HEK293 (cell line): ENCODE data around the gene KCNAB2.
A peak's percentile ranks its signal among the peaks of the same experiment; 100 is the strongest.

Experiments
- BCL11B ChIP-seq: fragments of 450-650 bp; formaldehyde crosslinking; IDR thresholded peaks from 2 replicates; pipeline ENCODE4 v1.5.1; 2016; ENCODE audit warnings: low read depth, missing biosample characterization, missing genetic modification characterization
- GLI4 ChIP-seq: fragments of 450-650 bp; formaldehyde crosslinking; IDR thresholded peaks from 2 replicates; pipeline ENCODE4 v1.5.1; 2016; ENCODE audit warnings: missing biosample characterization, missing genetic modification characterization
- IKZF3 ChIP-seq: fragments of 450-650 bp; IDR thresholded peaks from 2 replicates; pipeline ENCODE4 v1.5.0; 2018; ENCODE audit warnings: missing biosample characterization, mild to moderate bottlenecking, missing genetic modification characterization, moderate library complexity
- MYNN ChIP-seq: fragments of 450-650 bp; formaldehyde crosslinking; IDR thresholded peaks from 2 replicates; pipeline ENCODE4 v1.5.1; 2016; ENCODE audit warnings: missing biosample characterization, missing genetic modification characterization, borderline replicate concordance
- OVOL3 ChIP-seq: fragments of 450-650 bp; formaldehyde crosslinking; IDR thresholded peaks from 2 replicates; pipeline ENCODE4 v1.5.1; 2016; ENCODE audit warnings: missing biosample characterization, missing genetic modification characterization
- REPIN1 ChIP-seq: fragments of 450-650 bp; formaldehyde crosslinking; IDR thresholded peaks from 2 replicates; pipeline ENCODE4 v1.5.1; 2017; ENCODE audit warnings: missing biosample characterization, missing genetic modification characterization, low read depth
- SP3 ChIP-seq: fragments of 450-650 bp; formaldehyde crosslinking; IDR thresholded peaks from 2 replicates; pipeline ENCODE4 v1.5.1; 2016; ENCODE audit warnings: missing biosample characterization, missing genetic modification characterization
- TRIM28 ChIP-seq: IDR thresholded peaks from 2 replicates; pipeline ENCODE4 v1.6.1; 2011; ENCODE audit warnings: low read length, control low read depth, borderline replicate concordance
- YY1 ChIP-seq: fragments of 450-650 bp; formaldehyde crosslinking; IDR thresholded peaks from 2 replicates; pipeline ENCODE4 v1.5.1; 2018; ENCODE audit warnings: missing biosample characterization, missing genetic modification characterization
- ZBTB1 ChIP-seq: fragments of 450-650 bp; formaldehyde crosslinking; IDR thresholded peaks from 2 replicates; pipeline ENCODE4 v1.5.1; 2016; ENCODE audit warnings: missing biosample characterization, missing genetic modification characterization
- ZBTB20 ChIP-seq: fragments of 450-650 bp; formaldehyde crosslinking; IDR thresholded peaks from 2 replicates; pipeline ENCODE4 v1.5.1; 2016; ENCODE audit warnings: missing biosample characterization, missing genetic modification characterization
- ZBTB7A ChIP-seq: fragments of 450-650 bp; formaldehyde crosslinking; IDR thresholded peaks from 2 replicates; pipeline ENCODE4 v1.5.1; 2016; ENCODE audit warnings: low read depth, missing biosample characterization, missing genetic modification characterization
- ZNF121 ChIP-seq: fragments of 450-650 bp; formaldehyde crosslinking; IDR thresholded peaks from 2 replicates; pipeline ENCODE4 v1.5.1; 2016; ENCODE audit warnings: missing biosample characterization, missing genetic modification characterization
- ZNF146 ChIP-seq: fragments of 450-650 bp; formaldehyde crosslinking; IDR thresholded peaks from 2 replicates; pipeline ENCODE4 v1.5.1; 2016; ENCODE audit warnings: missing biosample characterization, missing genetic modification characterization
- ZNF16 ChIP-seq: fragments of 450-650 bp; formaldehyde crosslinking; IDR thresholded peaks from 2 replicates; pipeline ENCODE4 v1.5.1; 2016; ENCODE audit warnings: low read depth, missing biosample characterization, missing genetic modification characterization
- ZNF169 ChIP-seq: fragments of 450-650 bp; formaldehyde crosslinking; IDR thresholded peaks from 2 replicates; pipeline ENCODE4 v1.5.1; 2016; ENCODE audit warnings: missing biosample characterization, missing genetic modification characterization
- ZNF174 ChIP-seq: fragments of 450-650 bp; formaldehyde crosslinking; IDR thresholded peaks from 2 replicates; pipeline ENCODE4 v1.5.0; 2017; ENCODE audit warnings: missing biosample characterization, mild to moderate bottlenecking, missing genetic modification characterization
- ZNF2 ChIP-seq: fragments of 450-650 bp; formaldehyde crosslinking; IDR thresholded peaks from 2 replicates; pipeline ENCODE4 v1.5.1; 2016; ENCODE audit warnings: missing biosample characterization, missing genetic modification characterization
- ZNF223 ChIP-seq: fragments of 450-650 bp; formaldehyde crosslinking; IDR thresholded peaks from 2 replicates; pipeline ENCODE4 v1.5.1; 2016; ENCODE audit warnings: missing biosample characterization, missing genetic modification characterization
- ZNF248 ChIP-seq: fragments of 450-650 bp; formaldehyde crosslinking; IDR thresholded peaks from 2 replicates; pipeline ENCODE4 v1.5.1; 2017; ENCODE audit warnings: missing biosample characterization, missing genetic modification characterization
- ZNF266 ChIP-seq: fragments of 450-650 bp; formaldehyde crosslinking; IDR thresholded peaks from 2 replicates; pipeline ENCODE4 v1.5.1; 2016; ENCODE audit warnings: missing biosample characterization, missing genetic modification characterization, low read depth
- ZNF366 ChIP-seq: fragments of 450-650 bp; formaldehyde crosslinking; conservative IDR thresholded peaks from 2 replicates; pipeline ENCODE4 v1.5.1; 2016; ENCODE audit warnings: missing biosample characterization, missing genetic modification characterization
- ZNF416 ChIP-seq: fragments of 450-650 bp; formaldehyde crosslinking; IDR thresholded peaks from 2 replicates; pipeline ENCODE4 v1.5.1; 2016; ENCODE audit warnings: missing biosample characterization, missing genetic modification characterization
- ZNF423 ChIP-seq: fragments of 450-650 bp; formaldehyde crosslinking; IDR thresholded peaks from 2 replicates; pipeline ENCODE4 v1.5.1; 2016; ENCODE audit warnings: missing biosample characterization, missing genetic modification characterization
- ZNF558 ChIP-seq: fragments of 450-650 bp; formaldehyde crosslinking; IDR thresholded peaks from 2 replicates; pipeline ENCODE4 v1.5.1; 2016; ENCODE audit warnings: missing biosample characterization, missing genetic modification characterization
- ZNF626 ChIP-seq: fragments of 450-650 bp; sonication (Bioruptor Pico); formaldehyde crosslinking; IDR thresholded peaks from 2 replicates; pipeline ENCODE4 v1.5.1; 2018; ENCODE audit warnings: missing biosample characterization, missing genetic modification characterization, inconsistent platforms
- ZNF670 ChIP-seq: fragments of 450-650 bp; formaldehyde crosslinking; IDR thresholded peaks from 2 replicates; pipeline ENCODE4 v1.5.1; 2016; ENCODE audit warnings: missing biosample characterization, missing genetic modification characterization, low read depth
- ZNF707 ChIP-seq: fragments of 450-650 bp; formaldehyde crosslinking; IDR thresholded peaks from 2 replicates; pipeline ENCODE4 v1.5.1; 2016; ENCODE audit warnings: missing biosample characterization, missing genetic modification characterization
- TF ChIP-seq, protein P1 (sequence below): fragments of 450-650 bp; formaldehyde crosslinking; IDR thresholded peaks from 2 replicates; pipeline ENCODE4 v1.5.1; 2016; ENCODE audit warnings: missing biosample characterization, missing genetic modification characterization
- TF ChIP-seq, protein P2 (sequence below): fragments of 450-650 bp; formaldehyde crosslinking; IDR thresholded peaks from 2 replicates; pipeline ENCODE4; 2016; ENCODE audit warnings: missing biosample characterization, missing genetic modification characterization
- TF ChIP-seq, protein P3 (sequence below): fragments of 450-650 bp; formaldehyde crosslinking; conservative IDR thresholded peaks from 2 replicates; pipeline ENCODE4 v1.5.1; 2016; ENCODE audit warnings: low read depth, missing biosample characterization, missing genetic modification characterization
- TF ChIP-seq, protein P4 (sequence below): fragments of 450-650 bp; formaldehyde crosslinking; IDR thresholded peaks from 2 replicates; pipeline ENCODE4 v1.5.1; 2016; ENCODE audit warnings: missing biosample characterization, missing genetic modification characterization

Gene KCNAB2

DNA sequence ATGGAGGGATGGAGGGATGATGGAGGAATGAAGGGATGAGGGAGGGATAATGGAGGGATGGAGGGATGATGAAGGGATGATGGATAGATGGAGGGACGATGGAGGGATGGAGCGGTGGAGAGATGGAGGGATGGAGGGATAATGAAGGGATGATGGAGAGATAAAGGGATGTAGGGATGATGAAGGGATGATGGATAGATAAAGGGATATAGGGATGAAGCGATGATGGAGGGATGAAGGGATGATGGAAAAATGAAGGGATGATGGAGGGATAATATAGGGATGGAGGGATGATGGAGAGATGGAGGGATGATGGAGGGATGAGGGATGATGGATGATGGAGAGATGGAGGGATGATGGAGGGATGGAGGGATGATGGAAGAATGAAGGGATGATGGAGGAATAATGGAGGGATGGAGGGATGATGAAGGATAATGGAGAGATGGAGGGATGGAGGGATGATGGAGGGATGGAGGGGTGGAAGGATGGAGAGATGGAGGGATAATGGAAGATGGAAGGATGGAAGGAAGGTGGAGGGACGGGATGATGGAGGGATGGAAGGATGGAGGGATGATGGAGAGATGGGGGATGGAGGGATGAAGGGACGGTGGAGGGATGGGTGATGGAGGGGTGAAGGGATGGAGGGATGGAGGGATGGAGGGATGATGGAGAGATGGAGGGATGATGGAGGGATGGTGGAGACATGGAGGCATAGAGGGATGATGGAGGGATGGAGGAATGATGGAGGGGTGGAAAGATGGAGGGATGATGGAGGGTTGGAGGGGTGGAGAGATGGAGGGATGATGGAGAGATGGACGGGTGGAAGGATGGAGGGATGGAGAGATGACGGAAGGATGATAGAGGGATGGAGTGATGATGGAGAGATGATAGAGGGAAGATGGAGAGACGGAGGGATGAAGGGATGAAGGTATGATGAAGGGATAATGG, 62.0 kb downstream of the KCNAB2 start (continued):
- TF ChIP-seq, protein P1, sequence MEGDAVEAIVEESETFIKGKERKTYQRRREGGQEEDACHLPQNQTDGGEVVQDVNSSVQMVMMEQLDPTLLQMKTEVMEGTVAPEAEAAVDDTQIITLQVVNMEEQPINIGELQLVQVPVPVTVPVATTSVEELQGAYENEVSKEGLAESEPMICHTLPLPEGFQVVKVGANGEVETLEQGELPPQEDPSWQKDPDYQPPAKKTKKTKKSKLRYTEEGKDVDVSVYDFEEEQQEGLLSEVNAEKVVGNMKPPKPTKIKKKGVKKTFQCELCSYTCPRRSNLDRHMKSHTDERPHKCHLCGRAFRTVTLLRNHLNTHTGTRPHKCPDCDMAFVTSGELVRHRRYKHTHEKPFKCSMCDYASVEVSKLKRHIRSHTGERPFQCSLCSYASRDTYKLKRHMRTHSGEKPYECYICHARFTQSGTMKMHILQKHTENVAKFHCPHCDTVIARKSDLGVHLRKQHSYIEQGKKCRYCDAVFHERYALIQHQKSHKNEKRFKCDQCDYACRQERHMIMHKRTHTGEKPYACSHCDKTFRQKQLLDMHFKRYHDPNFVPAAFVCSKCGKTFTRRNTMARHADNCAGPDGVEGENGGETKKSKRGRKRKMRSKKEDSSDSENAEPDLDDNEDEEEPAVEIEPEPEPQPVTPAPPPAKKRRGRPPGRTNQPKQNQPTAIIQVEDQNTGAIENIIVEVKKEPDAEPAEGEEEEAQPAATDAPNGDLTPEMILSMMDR (tag by site-specific recombination) = no peak
- TF ChIP-seq, protein P2, sequence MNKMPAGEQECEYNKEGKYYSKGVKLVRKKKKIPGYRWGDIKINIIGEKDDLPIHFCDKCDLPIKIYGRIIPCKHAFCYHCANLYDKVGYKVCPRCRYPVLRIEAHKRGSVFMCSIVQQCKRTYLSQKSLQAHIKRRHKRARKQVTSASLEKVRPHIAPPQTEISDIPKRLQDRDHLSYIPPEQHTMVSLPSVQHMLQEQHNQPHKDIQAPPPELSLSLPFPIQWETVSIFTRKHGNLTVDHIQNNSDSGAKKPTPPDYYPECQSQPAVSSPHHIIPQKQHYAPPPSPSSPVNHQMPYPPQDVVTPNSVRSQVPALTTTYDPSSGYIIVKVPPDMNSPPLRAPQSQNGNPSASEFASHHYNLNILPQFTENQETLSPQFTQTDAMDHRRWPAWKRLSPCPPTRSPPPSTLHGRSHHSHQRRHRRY (tag by site-specific recombination) = no peak
- TF ChIP-seq TRIM28 (no peak), SP3 (tag by site-specific recombination) (no peak), YY1 (tag by site-specific recombination) (no peak), ZNF366 (tag by site-specific recombination) (peak; percentile 99), ZNF2 (no peak), REPIN1 (tag by site-specific recombination) (no peak), ZNF223 (no peak), GLI4 (tag by site-specific recombination) (no peak), MYNN (tag by site-specific recombination) (no peak), ZNF16 (no peak), ZNF423 (no peak), ZNF169 (tag by site-specific recombination) (0 out of 2 replicates have a peak, but pooled peaks have one; percentile 13), ZNF146 (tag by site-specific recombination) (0 out of 2 replicates have a peak, but pooled peaks have one; percentile 1), ZBTB7A (tag by site-specific recombination) (0 out of 2 replicates have a peak, but pooled peaks have one; percentile 27), ZNF121 (tag by site-specific recombination) (no peak), ZNF558 (no peak), ZNF416 (tag by site-specific recombination) (no peak), ZNF266 (tag by site-specific recombination) (no peak), ZBTB1 (tag by site-specific recombination) (no peak), OVOL3 (tag by site-specific recombination) (no peak), ZNF248 (no peak), ZNF707 (peak; percentile 6; the same call in 1 of the 2 replicates), ZBTB20 (tag by site-specific recombination) (0 out of 2 replicates have a peak, but pooled peaks have one; percentile 9), ZNF174 (tag by site-specific recombination) (no peak), BCL11B (no peak), ZNF670 (tag by site-specific recombination) (no peak), ZNF626 (tag by site-specific recombination) (no peak), IKZF3 (tag by site-specific recombination) (no peak)
- TF ChIP-seq, protein P3, sequence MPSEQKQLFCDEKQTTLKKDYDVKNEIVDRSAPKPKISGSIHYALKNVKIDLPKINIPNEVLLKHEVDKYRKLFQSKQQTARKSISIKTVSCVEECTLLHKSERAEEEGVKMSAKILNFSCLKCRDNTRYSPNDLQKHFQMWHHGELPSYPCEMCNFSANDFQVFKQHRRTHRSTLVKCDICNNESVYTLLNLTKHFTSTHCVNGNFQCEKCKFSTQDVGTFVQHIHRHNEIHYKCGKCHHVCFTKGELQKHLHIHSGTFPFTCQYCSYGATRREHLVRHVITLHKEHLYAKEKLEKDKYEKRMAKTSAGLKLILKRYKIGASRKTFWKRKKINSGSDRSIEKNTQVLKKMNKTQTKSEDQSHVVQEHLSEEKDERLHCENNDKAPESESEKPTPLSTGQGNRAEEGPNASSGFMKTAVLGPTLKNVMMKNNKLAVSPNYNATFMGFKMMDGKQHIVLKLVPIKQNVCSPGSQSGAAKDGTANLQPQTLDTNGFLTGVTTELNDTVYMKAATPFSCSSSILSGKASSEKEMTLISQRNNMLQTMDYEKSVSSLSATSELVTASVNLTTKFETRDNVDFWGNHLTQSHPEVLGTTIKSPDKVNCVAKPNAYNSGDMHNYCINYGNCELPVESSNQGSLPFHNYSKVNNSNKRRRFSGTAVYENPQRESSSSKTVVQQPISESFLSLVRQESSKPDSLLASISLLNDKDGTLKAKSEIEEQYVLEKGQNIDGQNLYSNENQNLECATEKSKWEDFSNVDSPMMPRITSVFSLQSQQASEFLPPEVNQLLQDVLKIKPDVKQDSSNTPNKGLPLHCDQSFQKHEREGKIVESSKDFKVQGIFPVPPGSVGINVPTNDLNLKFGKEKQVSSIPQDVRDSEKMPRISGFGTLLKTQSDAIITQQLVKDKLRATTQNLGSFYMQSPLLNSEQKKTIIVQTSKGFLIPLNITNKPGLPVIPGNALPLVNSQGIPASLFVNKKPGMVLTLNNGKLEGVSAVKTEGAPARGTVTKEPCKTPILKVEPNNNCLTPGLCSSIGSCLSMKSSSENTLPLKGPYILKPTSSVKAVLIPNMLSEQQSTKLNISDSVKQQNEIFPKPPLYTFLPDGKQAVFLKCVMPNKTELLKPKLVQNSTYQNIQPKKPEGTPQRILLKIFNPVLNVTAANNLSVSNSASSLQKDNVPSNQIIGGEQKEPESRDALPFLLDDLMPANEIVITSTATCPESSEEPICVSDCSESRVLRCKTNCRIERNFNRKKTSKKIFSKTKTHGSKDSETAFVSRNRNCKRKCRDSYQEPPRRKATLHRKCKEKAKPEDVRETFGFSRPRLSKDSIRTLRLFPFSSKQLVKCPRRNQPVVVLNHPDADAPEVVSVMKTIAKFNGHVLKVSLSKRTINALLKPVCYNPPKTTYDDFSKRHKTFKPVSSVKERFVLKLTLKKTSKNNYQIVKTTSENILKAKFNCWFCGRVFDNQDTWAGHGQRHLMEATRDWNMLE = no peak
- TF ChIP-seq, protein P4, sequence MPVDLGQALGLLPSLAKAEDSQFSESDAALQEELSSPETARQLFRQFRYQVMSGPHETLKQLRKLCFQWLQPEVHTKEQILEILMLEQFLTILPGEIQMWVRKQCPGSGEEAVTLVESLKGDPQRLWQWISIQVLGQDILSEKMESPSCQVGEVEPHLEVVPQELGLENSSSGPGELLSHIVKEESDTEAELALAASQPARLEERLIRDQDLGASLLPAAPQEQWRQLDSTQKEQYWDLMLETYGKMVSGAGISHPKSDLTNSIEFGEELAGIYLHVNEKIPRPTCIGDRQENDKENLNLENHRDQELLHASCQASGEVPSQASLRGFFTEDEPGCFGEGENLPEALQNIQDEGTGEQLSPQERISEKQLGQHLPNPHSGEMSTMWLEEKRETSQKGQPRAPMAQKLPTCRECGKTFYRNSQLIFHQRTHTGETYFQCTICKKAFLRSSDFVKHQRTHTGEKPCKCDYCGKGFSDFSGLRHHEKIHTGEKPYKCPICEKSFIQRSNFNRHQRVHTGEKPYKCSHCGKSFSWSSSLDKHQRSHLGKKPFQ = no peak
